ENCODE data around the gene PPP4R1.

Gene PPP4R1

GRCh38 chr18:9539283-9539682 is 75.1 kb downstream of the PPP4R1 start:
- no peak for TF ChIP-seq SIN3A (IDR thresholded peaks at IDR 0.05; ENCODE audit: borderline replicate concordance, insufficient read depth, low read length)
- TF ChIP-seq TAF1 (IDR thresholded peaks at IDR 0.05; ENCODE audit: borderline replicate concordance, insufficient read depth, low read length) = no peak
- TF ChIP-seq FOXP2 (optimal IDR thresholded peaks at IDR 0.05; ENCODE audit: borderline replicate concordance, extremely low read depth, extremely low read length, insufficient read depth) = no peak

- TF ChIP-seq FOXP2 (optimal IDR thresholded peaks at IDR 0.05; ENCODE audit: borderline replicate concordance, extremely low read depth, extremely low read length, insufficient read depth) (no peak), REST (IDR thresholded peaks at IDR 0.05; ENCODE audit: insufficient read depth in 1 of 2, low read depth in 2 of 2, low read length in 2 of 2) (no peak), TAF1 (IDR thresholded peaks at IDR 0.05; ENCODE audit: borderline replicate concordance, insufficient read depth, low read length) (no peak), SIN3A (IDR thresholded peaks at IDR 0.05; ENCODE audit: borderline replicate concordance, insufficient read depth, low read length) (no peak), POLR2AphosphoS5 (IDR thresholded peaks at IDR 0.05; ENCODE audit: low read depth, low read length) (no peak)
Measured at GRCh38 chr18:9537677-9538076, 76.7 kb downstream of the PPP4R1 start.

- TF ChIP-seq POLR2AphosphoS5 (IDR thresholded peaks at IDR 0.05; ENCODE audit: low read depth, low read length) (no peak), FOXP2 (optimal IDR thresholded peaks at IDR 0.05; ENCODE audit: borderline replicate concordance, extremely low read depth, extremely low read length, insufficient read depth) (no peak), TAF1 (IDR thresholded peaks at IDR 0.05; ENCODE audit: borderline replicate concordance, insufficient read depth, low read length) (no peak), SIN3A (IDR thresholded peaks at IDR 0.05; ENCODE audit: borderline replicate concordance, insufficient read depth, low read length) (no peak), REST (IDR thresholded peaks at IDR 0.05; ENCODE audit: insufficient read depth in 1 of 2, low read depth in 2 of 2, low read length in 2 of 2) (no peak)
Measured at GRCh38 chr18:9536354-9537152, 77.8 kb downstream of the PPP4R1 start.

DNA sequence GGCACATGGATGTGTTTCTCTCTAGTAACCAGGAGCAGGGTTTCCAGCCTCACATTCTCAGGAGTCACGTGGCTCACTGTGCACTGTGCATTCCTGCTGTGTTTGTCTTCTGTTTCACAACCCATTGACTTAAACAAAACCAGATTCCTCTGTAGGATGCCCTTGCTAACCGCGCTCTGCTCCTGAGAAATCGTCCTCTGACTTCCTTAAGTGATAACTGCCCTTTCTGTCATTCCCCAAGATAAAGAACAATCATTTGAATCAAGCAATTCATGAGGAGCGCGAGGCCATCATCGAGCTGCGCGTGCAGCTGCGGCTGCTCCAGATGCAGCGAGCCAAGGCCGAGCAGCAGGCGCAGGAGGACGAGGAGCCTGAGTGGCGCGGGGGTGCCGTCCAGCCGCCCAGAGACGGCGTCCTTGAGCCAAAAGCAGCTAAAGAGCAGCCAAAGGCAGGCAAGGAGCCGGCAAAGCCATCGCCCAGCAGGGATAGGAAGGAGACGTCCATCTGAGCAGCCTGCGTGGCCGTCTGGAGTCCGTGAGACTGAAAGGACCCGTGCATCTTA is 78.8 kb downstream of the PPP4R1 start:
- TF ChIP-seq FOXP2 (optimal IDR thresholded peaks at IDR 0.05; ENCODE audit: borderline replicate concordance, extremely low read depth, extremely low read length, insufficient read depth) = no peak
- TF ChIP-seq TAF1 (IDR thresholded peaks at IDR 0.05; ENCODE audit: borderline replicate concordance, insufficient read depth, low read length) = no peak
- TF ChIP-seq SIN3A (IDR thresholded peaks at IDR 0.05; ENCODE audit: borderline replicate concordance, insufficient read depth, low read length) = no peak
- no peak for TF ChIP-seq POLR2AphosphoS5 (IDR thresholded peaks at IDR 0.05; ENCODE audit: low read depth, low read length)
- TF ChIP-seq REST (IDR thresholded peaks at IDR 0.05; ENCODE audit: insufficient read depth in 1 of 2, low read depth in 2 of 2, low read length in 2 of 2) = no peak

- TF ChIP-seq SIN3A (IDR thresholded peaks at IDR 0.05; ENCODE audit: borderline replicate concordance, insufficient read depth, low read length) = no peak
- no peak for TF ChIP-seq POLR2AphosphoS5 (IDR thresholded peaks at IDR 0.05; ENCODE audit: low read depth, low read length)
- no peak for TF ChIP-seq TAF1 (IDR thresholded peaks at IDR 0.05; ENCODE audit: borderline replicate concordance, insufficient read depth, low read length)
- TF ChIP-seq FOXP2 (optimal IDR thresholded peaks at IDR 0.05; ENCODE audit: borderline replicate concordance, extremely low read depth, extremely low read length, insufficient read depth) = no peak
- no peak for TF ChIP-seq REST (IDR thresholded peaks at IDR 0.05; ENCODE audit: insufficient read depth in 1 of 2, low read depth in 2 of 2, low read length in 2 of 2)
Measured at GRCh38 chr18:9534844-9535243, 79.5 kb downstream of the PPP4R1 start.

Measured in PFSK-1 (cell line).